GM18858 (cell line): ENCODE results near the gene CTIF.

ENCODE experiments used
- ATAC-seq: cut with Tn5 transposase; IDR thresholded peaks from one replicate; pipeline ENCODE4 v1.9.1; 2021; ENCODE audit not compliant: unreplicated experiment

The CTIF gene

GRCh38 chr18:48550101-48550729, 11.4 kb downstream of the CTIF start:
- ATAC-seq, result no peak

GRCh38 chr18:48551100-48551499, 12.3 kb downstream of the CTIF start:
- no peak for ATAC-seq

GRCh38 chr18:48552130-48552529, 13.3 kb downstream of the CTIF start:
- no peak for ATAC-seq

GRCh38 chr18:48553236-48553635, 14.4 kb downstream of the CTIF start:
- ATAC-seq, result no peak

- ATAC-seq, result no peak
Measured at GRCh38 chr18:48554610-48555400, 16.0 kb downstream of the CTIF start.

- no peak for ATAC-seq
Measured at GRCh38 chr18:48555465-48555995, 16.7 kb downstream of the CTIF start.

GRCh38 chr18:48557640-48558174, 18.9 kb downstream of the CTIF start:
- ATAC-seq, result no peak

GRCh38 chr18:48558248-48558647, 19.4 kb downstream of the CTIF start:
- no peak for ATAC-seq

- no peak for ATAC-seq
Measured at GRCh38 chr18:48560491-48560890, 21.7 kb downstream of the CTIF start.

- ATAC-seq, result no peak
Measured at GRCh38 chr18:48562075-48562474, 23.2 kb downstream of the CTIF start.

GRCh38 chr18:48563027-48563426, 24.2 kb downstream of the CTIF start:
- no peak for ATAC-seq

- ATAC-seq, result no peak
Measured at GRCh38 chr18:48564139-48564538, 25.3 kb downstream of the CTIF start.

- no peak for ATAC-seq
Measured at GRCh38 chr18:48565105-48565504, 26.3 kb downstream of the CTIF start.

- ATAC-seq, result no peak
Measured at GRCh38 chr18:48566589-48566988, 27.8 kb downstream of the CTIF start.

GRCh38 chr18:48567388-48567787, 28.6 kb downstream of the CTIF start:
- no peak for ATAC-seq

- ATAC-seq, result no peak
Measured at GRCh38 chr18:48569139-48569914, 30.5 kb downstream of the CTIF start.

GRCh38 chr18:48569915-48570264, 31.1 kb downstream of the CTIF start:
- ATAC-seq, result no peak

GRCh38 chr18:48570313-48570712, 31.5 kb downstream of the CTIF start:
- no peak for ATAC-seq

- ATAC-seq, result no peak
Measured at GRCh38 chr18:48571639-48572384, 33.0 kb downstream of the CTIF start.

GRCh38 chr18:48572402-48573126, 33.7 kb downstream of the CTIF start:
- ATAC-seq, result no peak
